ENCODE measurements around the gene LCE1D. TPM values are rescaled to one million over a fixed set of nuclear protein-coding genes. Genes with fewer than 3 reads are reported as not detected.

LCE1D gene
- total and polyA plus RNA-seq, 2 donors (not counting 1 experiment from before 2014, with no cell fraction given): not detected

- no peak overlapping the region for H3K4me2 ChIP-seq (ENCODE audit: extremely low read depth, insufficient read depth, low read length)
- H3K4me3 ChIP-seq (replicated peaks in 1 of 4; ENCODE audit: control extremely low read depth in 1 of 4, insufficient read depth in 1 of 4, low read depth in 3 of 4, low read length in 4 of 4): no peak overlapping the region
- H3K79me2 ChIP-seq (ENCODE audit: control insufficient read depth, insufficient read depth, low read length): no peaks in the 10 kb centered on the region
- no peak for DNase-seq (ENCODE audit: low read depth in 2 of 2)
- no peaks in the 10 kb centered on the region for H3K9me3 ChIP-seq (ENCODE audit: control insufficient read depth, insufficient read depth, low read depth, low read length)
- no peak overlapping the region for H3K9ac ChIP-seq (ENCODE audit: insufficient read depth, low read length)
- TF ChIP-seq CTCF (conservative IDR thresholded peaks at IDR 0.05 in 1 of 2, IDR thresholded peaks at IDR 0.05 in 1 of 2; ENCODE audit: low read depth in 1 of 2, low read length in 2 of 2) (no peak), EZH2 (IDR thresholded peaks at IDR 0.05; ENCODE audit: low read length, missing control alignments) (no peak)
- H4K20me1 ChIP-seq (ENCODE audit: control insufficient read depth, extremely low read depth, insufficient read depth, low read length): no peaks in the 10 kb centered on the region
- no peak overlapping the region for H2AFZ ChIP-seq (ENCODE audit: low read length)
- H3K36me3 ChIP-seq (ENCODE audit: control insufficient read depth, insufficient read depth, low read length): no peaks in the 10 kb centered on the region
- H3K27me3 ChIP-seq (ENCODE audit: control insufficient read depth, insufficient read depth, low read length): no peaks in the 10 kb centered on the region
- peaks cover under 1% of the 10 kb centered on the region for H3K4me1 ChIP-seq (ENCODE audit: control insufficient read depth, extremely low read depth, insufficient read depth, low read length)
- no peak overlapping the region for H3K27ac ChIP-seq (ENCODE audit: insufficient read depth, low read length)
Observed at GRCh38 chr1:152758636-152759035, 37.9 kb upstream of the LCE1D start.

GRCh38 chr1:152759453-152760173, 36.9 kb upstream of the LCE1D start:
- Histone ChIP-seq H3K79me2 (ENCODE audit: control insufficient read depth, insufficient read depth, low read length) (no peaks in the 10 kb centered on the region), H3K9me3 (ENCODE audit: control insufficient read depth, insufficient read depth, low read depth, low read length) (no peaks in the 10 kb centered on the region), H3K36me3 (ENCODE audit: control insufficient read depth, insufficient read depth, low read length) (no peaks in the 10 kb centered on the region), H2AFZ (ENCODE audit: low read length) (no peak overlapping the region), H3K27ac (ENCODE audit: insufficient read depth, low read length) (no peak overlapping the region), H3K4me2 (ENCODE audit: extremely low read depth, insufficient read depth, low read length) (no peak overlapping the region), H3K4me3 (replicated peaks in 1 of 4; ENCODE audit: control extremely low read depth in 1 of 4, insufficient read depth in 1 of 4, low read depth in 3 of 4, low read length in 4 of 4) (no peak overlapping the region), H3K9ac (ENCODE audit: insufficient read depth, low read length) (no peak overlapping the region), H4K20me1 (ENCODE audit: control insufficient read depth, extremely low read depth, insufficient read depth, low read length) (no peaks in the 10 kb centered on the region), H3K27me3 (ENCODE audit: control insufficient read depth, insufficient read depth, low read length) (no peaks in the 10 kb centered on the region), H3K4me1 (ENCODE audit: control insufficient read depth, extremely low read depth, insufficient read depth, low read length) (no peaks in the 10 kb centered on the region)
- TF ChIP-seq CTCF (conservative IDR thresholded peaks at IDR 0.05 in 1 of 2, IDR thresholded peaks at IDR 0.05 in 1 of 2; ENCODE audit: low read depth in 1 of 2, low read length in 2 of 2) (no peak), EZH2 (IDR thresholded peaks at IDR 0.05; ENCODE audit: low read length, missing control alignments) (no peak)
- DNase-seq (ENCODE audit: low read depth in 2 of 2): no peak

GRCh38 chr1:152760551-152761190, 35.9 kb upstream of the LCE1D start:
- no peaks in the 10 kb centered on the region for H3K27me3 ChIP-seq (ENCODE audit: control insufficient read depth, insufficient read depth, low read length)
- H3K9ac ChIP-seq (ENCODE audit: insufficient read depth, low read length): no peak overlapping the region
- no peaks in the 10 kb centered on the region for H3K4me1 ChIP-seq (ENCODE audit: control insufficient read depth, extremely low read depth, insufficient read depth, low read length)
- no peaks in the 10 kb centered on the region for H3K36me3 ChIP-seq (ENCODE audit: control insufficient read depth, insufficient read depth, low read length)
- H3K9me3 ChIP-seq (ENCODE audit: control insufficient read depth, insufficient read depth, low read depth, low read length): no peaks in the 10 kb centered on the region
- no peaks in the 10 kb centered on the region for H3K79me2 ChIP-seq (ENCODE audit: control insufficient read depth, insufficient read depth, low read length)
- H3K4me3 ChIP-seq (replicated peaks in 1 of 4; ENCODE audit: control extremely low read depth in 1 of 4, insufficient read depth in 1 of 4, low read depth in 3 of 4, low read length in 4 of 4): no peak overlapping the region
- DNase-seq (ENCODE audit: low read depth in 2 of 2): no peak
- no peak overlapping the region for H2AFZ ChIP-seq (ENCODE audit: low read length)
- H3K4me2 ChIP-seq (ENCODE audit: extremely low read depth, insufficient read depth, low read length): no peak overlapping the region
- H4K20me1 ChIP-seq (ENCODE audit: control insufficient read depth, extremely low read depth, insufficient read depth, low read length): no peaks in the 10 kb centered on the region
- H3K27ac ChIP-seq (ENCODE audit: insufficient read depth, low read length): no peak overlapping the region
- TF ChIP-seq CTCF (conservative IDR thresholded peaks at IDR 0.05 in 1 of 2, IDR thresholded peaks at IDR 0.05 in 1 of 2; ENCODE audit: low read depth in 1 of 2, low read length in 2 of 2) (no peak), EZH2 (IDR thresholded peaks at IDR 0.05; ENCODE audit: low read length, missing control alignments) (no peak)
